Activated T-cell treated with anti-CD3 and anti-CD28 coated beads for 48 hours (primary cell): ENCODE results near the gene BMPER.

ENCODE experiments used
- DNase-seq: peaks from one replicate; pipeline ENCODE4 v3.0.0-alpha.2; 2020; ENCODE audit warnings: low read depth

Gene BMPER

GRCh38 chr7:34181271-34181958, 276.1 kb downstream of the BMPER start:
- DNase-seq = no peak

GRCh38 chr7:34184466-34184865, 279.1 kb downstream of the BMPER start:
- no peak for DNase-seq

- DNase-seq = no peak
Observed at GRCh38 chr7:34187798-34188307, 282.5 kb downstream of the BMPER start.

GRCh38 chr7:34189031-34189430, 283.7 kb downstream of the BMPER start:
- DNase-seq = no peak

GRCh38 chr7:34190299-34190698, 285.0 kb downstream of the BMPER start:
- DNase-seq = no peak

- DNase-seq = no peak
Observed at GRCh38 chr7:34191162-34191561, 285.8 kb downstream of the BMPER start.

- DNase-seq = no peak
Observed at GRCh38 chr7:34191771-34192479, 286.6 kb downstream of the BMPER start.

- no peak for DNase-seq
Observed at GRCh38 chr7:34192906-34193305, 287.6 kb downstream of the BMPER start.

- DNase-seq = no peak
Observed at GRCh38 chr7:34198231-34198641, 292.9 kb downstream of the BMPER start.
